GM12878 (cell line): ENCODE results near the gene ZNG1E.
"Not testable (repeated sequence)": the region's sequence is repeated elsewhere in the genome, so short reads cannot be mapped to it uniquely, and the experiment has no call there.

Experiments used
- TCF12 ChIP-seq: IDR thresholded peaks from 2 replicates; pipeline ENCODE4 v1.6.1; 2011; ENCODE audit warnings: low read depth, mild to moderate bottlenecking, low read length
- TF ChIP-seq, protein P1 (sequence below): fragments of 450-650 bp; IDR thresholded peaks from 2 replicates; pipeline ENCODE4 v1.6.1; 2017; ENCODE audit warnings: mild to moderate bottlenecking
- TF ChIP-seq, protein P2 (sequence below), 3 experiments: IDR thresholded peaks in 2 of 3; conservative IDR thresholded peaks in 1 of 3; 2 replicates each; pipeline ENCODE4 v1.5.1; 2011; ENCODE audit warnings: low read depth in 3 of 3, low read length in 3 of 3, mild to moderate bottlenecking in 3 of 3, control low read depth in 2 of 3, moderate library complexity in 2 of 3, inconsistent platforms in 1 of 3, mixed read lengths in 1 of 3; ENCODE audit not compliant: control insufficient read depth in 2 of 3, insufficient read depth in 1 of 3; ENCODE audit errors: extremely low read depth in 1 of 3

DNA sequence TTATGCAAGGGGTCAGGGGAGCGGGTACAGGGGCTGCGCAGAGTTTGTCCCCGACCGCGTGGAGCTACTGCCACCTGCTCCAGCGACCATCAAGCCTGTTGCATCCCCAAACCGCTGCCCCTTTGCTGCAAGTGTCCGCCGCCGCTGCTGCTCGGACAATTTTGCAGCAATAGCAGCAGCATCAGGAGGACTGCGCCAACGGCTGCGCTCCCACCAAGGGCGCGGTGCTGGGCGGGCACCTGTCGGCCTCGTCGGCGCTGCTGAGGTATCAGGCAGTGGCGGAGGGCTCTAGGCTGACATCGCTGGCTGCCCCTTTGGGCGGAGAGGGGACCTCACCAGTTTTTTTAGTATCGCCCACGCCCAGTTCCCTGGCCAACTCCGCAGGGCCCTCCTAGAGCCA lies 62.4 kb downstream of the ZNG1E start:
- not testable (repeated sequence) for TF ChIP-seq TCF12
- TF ChIP-seq, protein P1, sequence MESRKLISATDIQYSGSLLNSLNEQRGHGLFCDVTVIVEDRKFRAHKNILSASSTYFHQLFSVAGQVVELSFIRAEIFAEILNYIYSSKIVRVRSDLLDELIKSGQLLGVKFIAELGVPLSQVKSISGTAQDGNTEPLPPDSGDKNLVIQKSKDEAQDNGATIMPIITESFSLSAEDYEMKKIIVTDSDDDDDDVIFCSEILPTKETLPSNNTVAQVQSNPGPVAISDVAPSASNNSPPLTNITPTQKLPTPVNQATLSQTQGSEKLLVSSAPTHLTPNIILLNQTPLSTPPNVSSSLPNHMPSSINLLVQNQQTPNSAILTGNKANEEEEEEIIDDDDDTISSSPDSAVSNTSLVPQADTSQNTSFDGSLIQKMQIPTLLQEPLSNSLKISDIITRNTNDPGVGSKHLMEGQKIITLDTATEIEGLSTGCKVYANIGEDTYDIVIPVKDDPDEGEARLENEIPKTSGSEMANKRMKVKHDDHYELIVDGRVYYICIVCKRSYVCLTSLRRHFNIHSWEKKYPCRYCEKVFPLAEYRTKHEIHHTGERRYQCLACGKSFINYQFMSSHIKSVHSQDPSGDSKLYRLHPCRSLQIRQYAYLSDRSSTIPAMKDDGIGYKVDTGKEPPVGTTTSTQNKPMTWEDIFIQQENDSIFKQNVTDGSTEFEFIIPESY: not testable (repeated sequence)
- TF ChIP-seq, protein P2, sequence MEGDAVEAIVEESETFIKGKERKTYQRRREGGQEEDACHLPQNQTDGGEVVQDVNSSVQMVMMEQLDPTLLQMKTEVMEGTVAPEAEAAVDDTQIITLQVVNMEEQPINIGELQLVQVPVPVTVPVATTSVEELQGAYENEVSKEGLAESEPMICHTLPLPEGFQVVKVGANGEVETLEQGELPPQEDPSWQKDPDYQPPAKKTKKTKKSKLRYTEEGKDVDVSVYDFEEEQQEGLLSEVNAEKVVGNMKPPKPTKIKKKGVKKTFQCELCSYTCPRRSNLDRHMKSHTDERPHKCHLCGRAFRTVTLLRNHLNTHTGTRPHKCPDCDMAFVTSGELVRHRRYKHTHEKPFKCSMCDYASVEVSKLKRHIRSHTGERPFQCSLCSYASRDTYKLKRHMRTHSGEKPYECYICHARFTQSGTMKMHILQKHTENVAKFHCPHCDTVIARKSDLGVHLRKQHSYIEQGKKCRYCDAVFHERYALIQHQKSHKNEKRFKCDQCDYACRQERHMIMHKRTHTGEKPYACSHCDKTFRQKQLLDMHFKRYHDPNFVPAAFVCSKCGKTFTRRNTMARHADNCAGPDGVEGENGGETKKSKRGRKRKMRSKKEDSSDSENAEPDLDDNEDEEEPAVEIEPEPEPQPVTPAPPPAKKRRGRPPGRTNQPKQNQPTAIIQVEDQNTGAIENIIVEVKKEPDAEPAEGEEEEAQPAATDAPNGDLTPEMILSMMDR (IDR thresholded peaks at IDR 0.05 in 2 of 3, conservative IDR thresholded peaks at IDR 0.05 in 1 of 3; ENCODE audit: control insufficient read depth in 2 of 3, extremely low read depth in 1 of 3, insufficient read depth in 1 of 3, low read depth in 3 of 3, low read length in 3 of 3): not testable (repeated sequence)
